Stimulated activated CD4-positive, alpha-beta T cell treated with anti-CD3 and anti-CD28 coated beads, TNF-alpha, amount 100 ng/mL, for 48 hours (primary cell): ENCODE results near the gene TNRC18.
"Not testable (repeated sequence)": the region's sequence is repeated elsewhere in the genome, so short reads cannot be mapped to it uniquely, and the experiment has no call there.

ENCODE experiments used
- DNase-seq, 3 donors: peaks; one replicate each; pipeline ENCODE4 v3.0.0-alpha.2; 2020; ENCODE audit warnings: low read depth in 3 of 3

TNRC18 gene

DNA sequence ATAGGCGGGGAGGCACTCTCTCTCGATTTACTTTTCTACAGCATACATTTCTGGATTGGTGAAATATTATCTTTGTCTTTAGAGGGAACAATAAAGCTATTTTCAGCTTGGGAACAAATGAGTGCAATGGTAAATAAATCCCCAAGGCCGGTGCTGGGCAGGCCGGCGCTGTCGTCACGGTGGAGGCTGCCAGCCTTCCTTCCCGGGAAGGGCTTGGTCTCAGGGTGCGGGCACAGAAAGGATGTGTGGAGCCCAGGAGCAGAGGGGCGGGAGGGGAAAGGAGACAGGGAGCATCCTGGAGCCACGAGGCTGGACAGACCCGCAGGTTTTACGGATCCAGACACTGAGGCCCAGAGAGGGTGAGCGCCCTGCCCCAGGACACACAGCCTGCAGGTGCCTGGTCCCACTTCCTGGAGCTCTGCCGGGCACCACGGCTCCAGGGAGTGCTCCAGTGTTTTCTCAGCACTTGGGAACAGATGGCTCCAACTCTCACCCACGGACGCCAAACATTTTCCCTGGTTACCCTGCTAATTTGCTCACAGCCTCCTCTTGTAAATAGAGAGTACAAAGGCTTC is 149.7 kb downstream of the TNRC18 start:
- DNase-seq: not testable (repeated sequence)

DNA sequence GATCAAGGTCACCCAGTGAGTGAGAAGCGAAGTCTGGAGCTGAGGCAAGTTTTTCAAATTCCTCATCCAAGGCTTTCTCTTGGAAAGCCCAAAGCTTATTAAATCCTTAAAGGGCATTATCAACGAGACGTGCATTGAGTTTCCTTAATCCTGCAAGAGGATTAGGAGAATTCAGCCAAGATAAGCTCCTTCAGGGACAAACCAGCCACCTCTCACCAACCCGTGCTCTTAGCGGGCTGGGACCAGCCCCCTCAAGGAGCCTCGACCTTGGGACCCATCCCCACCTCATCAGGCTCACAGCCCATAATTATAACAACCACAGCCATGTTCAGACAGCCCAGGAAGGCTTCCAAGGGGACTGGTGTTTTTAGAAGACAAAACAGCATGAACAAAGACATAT is 152.8 kb downstream of the TNRC18 start:
- no peak for DNase-seq

DNA sequence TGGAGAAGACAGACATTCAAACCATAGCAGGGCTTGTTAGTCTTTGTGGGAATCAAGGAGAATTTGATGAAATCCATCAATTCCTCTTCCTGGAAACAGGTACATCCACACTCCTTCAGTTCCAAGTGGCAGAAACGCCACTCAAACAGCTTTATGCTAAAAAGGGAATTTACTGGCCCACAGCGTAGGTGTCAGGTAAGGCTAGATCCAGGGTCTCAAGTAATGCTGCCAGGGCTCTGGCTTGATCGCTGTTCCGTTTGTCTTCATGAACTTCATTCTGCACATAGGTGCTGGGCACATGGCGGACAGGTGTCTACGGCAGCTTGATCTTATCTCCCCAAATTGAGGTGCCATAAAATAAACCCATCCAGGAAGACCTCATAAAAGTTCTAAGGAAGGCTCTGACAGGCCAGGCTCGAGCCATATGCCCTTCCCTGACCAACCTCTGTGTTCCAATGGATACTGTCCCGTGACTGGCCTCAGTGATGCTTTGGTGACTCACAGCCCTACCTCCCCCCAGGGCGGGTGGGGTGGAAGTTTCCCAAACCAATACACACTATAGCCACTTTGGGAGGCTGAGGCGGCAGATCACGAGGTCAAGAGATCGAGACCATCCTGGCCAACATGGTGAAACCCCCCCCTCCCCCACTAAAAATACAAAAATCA is 153.5 kb downstream of the TNRC18 start:
- not testable (repeated sequence) for DNase-seq

DNA sequence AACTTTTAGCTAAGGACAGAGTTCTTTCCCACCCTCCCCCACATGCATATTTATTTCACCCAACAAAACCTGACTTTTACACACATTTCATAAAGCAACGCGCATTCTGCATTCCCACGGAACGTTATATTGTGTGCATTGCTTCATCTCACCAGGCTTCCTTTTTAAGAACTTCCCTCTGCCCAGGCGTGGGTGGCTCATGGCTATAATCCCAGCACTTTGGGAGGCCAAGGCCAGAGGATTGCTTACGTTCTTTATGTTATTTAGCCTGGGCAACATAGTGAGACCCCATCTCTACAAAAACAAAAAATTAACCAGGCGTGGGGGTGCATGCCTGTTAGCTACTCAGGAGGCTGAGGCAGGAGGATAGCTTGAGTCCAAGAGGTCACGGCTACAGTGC is 155.8 kb downstream of the TNRC18 start:
- DNase-seq: not testable (repeated sequence)

DNA sequence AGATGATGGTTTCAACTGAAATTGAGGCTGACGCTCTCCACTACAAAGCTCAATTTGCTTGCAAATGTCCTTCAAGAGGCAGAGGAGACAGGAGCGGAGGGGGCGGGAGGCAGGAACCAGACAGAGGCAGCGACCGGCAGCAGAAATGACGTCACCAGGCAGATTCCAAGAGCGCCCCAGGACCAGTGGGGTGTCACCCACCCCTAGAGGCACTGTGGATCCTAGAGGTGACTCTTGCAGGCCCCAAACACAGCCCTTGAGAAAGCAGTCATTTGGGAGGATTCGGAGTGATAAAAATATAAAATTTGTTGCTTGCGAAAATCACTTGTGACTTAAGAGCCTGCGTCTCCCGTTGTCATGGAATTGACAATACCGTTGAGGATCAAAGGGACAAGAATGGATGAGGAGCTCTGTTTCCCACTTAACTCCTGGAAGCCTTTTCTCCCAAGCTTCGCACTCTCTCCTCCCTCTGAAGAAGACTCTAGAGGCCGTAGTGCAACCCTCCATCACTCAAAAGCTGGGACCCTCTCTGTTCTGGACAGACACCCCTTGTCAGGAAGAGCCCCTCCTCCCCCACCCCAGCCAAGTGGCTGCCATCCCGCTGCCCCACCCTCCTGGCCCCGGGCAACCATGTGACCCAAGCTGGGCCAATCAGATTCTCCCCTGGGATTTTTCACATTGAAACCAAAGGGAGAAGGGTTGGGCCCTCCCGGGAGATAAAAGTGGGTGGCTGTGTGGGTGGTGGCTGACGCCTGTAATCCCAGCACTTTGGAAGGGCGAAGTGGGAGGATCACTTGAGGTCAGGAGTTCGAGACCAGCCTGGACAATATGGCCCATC is 157.2 kb downstream of the TNRC18 start:
- no peak for DNase-seq

DNA sequence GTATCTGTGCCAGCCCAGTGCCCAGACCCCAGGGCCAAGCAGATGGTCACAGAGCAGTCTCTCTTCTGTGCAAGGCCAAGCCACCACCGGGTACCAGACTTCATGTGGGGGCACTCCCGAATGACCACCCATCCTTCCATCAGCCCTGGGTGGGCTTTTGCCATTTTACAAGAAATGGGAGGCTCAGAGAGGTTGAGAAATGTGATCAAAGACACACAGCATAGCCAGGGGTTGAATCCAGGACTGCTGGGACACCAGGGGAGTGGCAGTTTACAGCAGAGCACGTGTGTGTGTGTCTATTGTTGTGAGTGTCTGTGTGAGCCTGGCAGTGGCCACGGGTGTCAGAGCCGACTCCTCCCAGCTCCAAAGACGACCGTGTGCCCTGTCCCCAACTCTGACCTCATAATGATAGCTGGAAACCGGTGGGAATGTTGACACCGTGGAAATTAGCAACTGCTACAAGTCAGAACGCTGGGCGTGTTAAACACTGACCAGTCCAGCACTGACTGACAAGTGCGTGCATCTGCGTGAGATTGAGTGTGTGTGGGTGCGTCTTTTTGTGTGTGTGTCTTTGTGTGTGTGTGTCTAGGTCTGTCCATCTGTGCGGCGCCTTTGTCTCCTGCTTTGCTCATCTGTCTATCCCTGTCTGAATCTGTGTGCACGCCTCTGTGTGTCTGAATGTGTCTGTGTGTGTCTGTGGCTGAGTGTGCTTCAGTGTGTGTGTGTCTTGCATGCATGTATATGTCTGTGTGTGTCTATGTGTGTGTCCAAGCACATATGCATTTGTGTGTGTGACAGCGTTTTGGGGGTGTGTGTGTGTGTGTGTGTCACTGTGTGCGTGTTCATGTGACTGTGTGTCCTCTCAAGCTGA is 158.1 kb downstream of the TNRC18 start:
- DNase-seq: no peak

DNA sequence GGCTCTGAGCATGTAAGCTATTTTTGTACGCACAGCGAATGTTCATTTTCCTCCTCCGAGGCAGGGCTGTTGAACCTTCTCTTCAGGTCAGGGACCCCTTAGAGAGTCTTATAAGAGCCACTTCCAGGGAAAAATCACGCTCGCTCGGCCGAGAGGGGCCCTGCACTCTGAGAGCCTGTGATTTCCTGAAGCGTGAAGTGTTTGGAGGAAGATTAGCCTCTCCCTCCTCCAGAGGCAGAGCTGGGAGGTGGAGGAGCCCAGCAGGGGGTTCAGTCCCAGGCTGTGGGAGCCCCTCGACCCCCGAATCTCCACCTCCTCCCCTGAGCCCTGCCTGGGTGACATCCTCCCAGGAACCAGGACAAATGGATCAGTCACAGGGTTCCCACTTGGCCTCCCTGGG is 160.6 kb downstream of the TNRC18 start:
- DNase-seq: not testable (repeated sequence)

DNA sequence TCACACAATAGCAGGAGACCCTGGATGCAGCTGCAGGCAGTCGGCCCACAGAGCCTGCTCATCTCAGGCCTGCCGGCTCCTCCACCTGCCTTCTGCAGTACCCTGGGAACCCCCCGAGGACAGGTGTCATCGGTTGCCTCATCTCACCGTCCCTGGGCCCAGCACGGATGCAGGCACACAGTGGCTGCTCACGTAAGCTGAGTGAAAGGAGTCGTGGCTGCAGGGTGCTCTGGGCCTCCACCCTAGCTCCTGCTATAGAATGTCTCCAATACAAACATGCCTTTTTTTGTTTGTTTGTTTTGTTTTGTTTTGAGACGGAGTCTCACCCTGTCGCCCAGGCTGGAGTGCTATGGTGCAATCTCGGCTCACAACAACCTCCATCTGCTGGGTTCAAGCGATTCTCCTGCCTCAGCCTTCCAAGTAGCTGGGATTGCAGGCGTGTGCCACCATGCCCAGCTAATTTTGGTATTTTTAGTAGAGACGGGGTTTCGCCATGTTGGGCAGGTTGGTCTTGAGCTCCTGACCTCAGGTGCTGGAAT is 163.0 kb downstream of the TNRC18 start:
- DNase-seq: not testable (repeated sequence)
